Measurements from ENCODE around the gene DDX41. TPM values are rescaled to one million over a fixed set of nuclear protein-coding genes. Genes with fewer than 3 reads are reported as not detected.

DDX41 gene
- total RNA-seq, 4 donors from 2014 or later: 85.3 to 139 (median 105) TPM

DNA sequence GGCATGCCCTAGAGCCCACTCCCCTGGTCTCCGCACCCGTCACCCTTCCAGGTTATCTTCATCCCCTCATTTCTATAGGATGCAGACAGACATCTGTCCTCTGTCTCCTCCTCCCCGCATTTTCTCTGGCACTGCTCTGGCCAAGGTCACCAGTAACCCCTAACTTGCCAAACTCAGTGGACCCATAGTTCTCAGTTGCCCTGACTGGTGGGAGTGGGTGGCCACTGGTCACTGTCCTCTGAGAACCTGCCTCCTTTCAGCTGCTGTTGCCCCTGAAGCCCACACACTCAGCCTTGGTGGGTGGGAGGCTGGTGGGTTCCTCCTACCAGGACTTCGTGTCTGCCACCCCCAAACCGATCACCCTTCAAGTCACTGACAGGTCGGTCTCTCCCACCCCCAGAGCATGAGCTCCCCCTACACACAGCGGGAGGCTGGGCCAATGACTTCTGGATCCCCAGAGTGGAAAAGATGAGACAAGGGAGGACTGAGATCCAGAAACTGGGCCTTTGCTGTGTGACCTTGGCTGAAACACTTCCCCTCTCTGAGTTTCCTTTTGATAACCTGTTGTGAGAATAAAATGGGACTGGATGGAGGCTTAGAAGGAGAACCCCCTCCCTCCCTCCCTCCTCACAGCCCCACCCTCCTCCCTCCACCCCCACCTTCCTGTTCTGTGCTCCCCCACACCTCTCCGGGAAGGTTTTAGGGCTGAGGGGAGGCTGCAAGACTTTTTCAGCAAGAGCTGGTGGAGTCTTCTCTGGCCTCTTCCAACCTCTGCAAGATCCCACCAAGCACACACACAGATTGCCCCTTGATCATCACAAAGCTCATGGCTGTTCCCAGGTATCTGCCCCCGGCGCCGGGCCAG is 41.0 kb downstream of the DDX41 start:
- H3K36me3 ChIP-seq: no peaks in the 10 kb centered on the region
- TF ChIP-seq POLR2A (IDR thresholded peaks at IDR 0.05) (no peak), EP300 (IDR thresholded peaks at IDR 0.05) (no peak)
- TF ChIP-seq, protein P1, sequence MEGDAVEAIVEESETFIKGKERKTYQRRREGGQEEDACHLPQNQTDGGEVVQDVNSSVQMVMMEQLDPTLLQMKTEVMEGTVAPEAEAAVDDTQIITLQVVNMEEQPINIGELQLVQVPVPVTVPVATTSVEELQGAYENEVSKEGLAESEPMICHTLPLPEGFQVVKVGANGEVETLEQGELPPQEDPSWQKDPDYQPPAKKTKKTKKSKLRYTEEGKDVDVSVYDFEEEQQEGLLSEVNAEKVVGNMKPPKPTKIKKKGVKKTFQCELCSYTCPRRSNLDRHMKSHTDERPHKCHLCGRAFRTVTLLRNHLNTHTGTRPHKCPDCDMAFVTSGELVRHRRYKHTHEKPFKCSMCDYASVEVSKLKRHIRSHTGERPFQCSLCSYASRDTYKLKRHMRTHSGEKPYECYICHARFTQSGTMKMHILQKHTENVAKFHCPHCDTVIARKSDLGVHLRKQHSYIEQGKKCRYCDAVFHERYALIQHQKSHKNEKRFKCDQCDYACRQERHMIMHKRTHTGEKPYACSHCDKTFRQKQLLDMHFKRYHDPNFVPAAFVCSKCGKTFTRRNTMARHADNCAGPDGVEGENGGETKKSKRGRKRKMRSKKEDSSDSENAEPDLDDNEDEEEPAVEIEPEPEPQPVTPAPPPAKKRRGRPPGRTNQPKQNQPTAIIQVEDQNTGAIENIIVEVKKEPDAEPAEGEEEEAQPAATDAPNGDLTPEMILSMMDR (IDR thresholded peaks at IDR 0.05): no peak
- DNase-seq (ENCODE audit: low spot score in 2 of 2): no peak
- WGBS, 2 donors: 57 to 63% methylated on average over 11 of the region's 11 CpGs
- H3K27me3 ChIP-seq: no peaks in the 10 kb centered on the region
- H3K9me3 ChIP-seq: no peaks in the 10 kb centered on the region
- peaks cover 0 to 85% (median 29%) of the 10 kb centered on the region in 4 donors for H3K4me1 ChIP-seq
- H3K27ac ChIP-seq: peak overlapping the region in 3 of 4 donors; percentile 23 to 97 (median 81)
- no peak overlapping the region for H3K4me3 ChIP-seq

DNA sequence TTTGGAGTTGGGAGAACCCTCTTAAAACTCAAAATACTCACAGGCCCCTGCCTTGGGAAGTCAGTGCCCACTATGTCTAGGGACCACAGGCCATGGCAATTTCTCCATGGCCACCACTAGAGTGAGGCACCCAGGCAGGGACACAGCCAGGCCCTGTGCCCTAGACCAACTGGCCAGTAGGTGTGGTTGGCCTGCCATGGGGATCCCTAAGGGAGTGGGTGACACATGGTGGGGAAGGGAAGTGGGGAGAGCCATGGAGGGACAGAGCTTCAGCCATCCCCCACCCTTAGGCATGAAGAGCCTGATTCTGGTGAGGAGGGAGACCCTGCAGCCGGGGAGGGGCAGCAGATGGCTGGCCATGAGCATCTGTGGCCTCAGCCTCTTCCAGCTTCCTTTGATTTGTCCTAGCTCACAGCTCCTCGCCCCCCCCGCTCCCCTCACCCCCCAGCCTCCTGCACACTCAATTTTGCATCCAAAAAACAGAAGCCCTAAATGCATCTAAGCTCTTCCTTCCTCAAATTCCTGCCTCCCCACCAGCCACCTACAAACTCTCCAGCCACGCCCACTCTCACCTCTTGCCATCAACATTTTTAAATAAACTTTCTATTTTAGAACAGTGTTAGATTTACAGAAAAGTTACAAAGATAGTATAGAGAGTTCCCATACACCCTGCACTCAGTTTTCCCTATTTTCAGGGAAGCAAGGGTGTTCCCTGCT is 41.8 kb downstream of the DDX41 start:
- 45 to 50% methylated on average over 4 of the region's 4 CpGs for WGBS, 2 donors
- no peaks in the 10 kb centered on the region for H3K9me3 ChIP-seq
- H3K27me3 ChIP-seq: no peaks in the 10 kb centered on the region
- no peaks in the 10 kb centered on the region for H3K36me3 ChIP-seq
- peak overlapping the region in 2 of 4 donors; percentile 93 to 97 for H3K27ac ChIP-seq
- peaks cover 0 to 86% (median 30%) of the 10 kb centered on the region in 4 donors for H3K4me1 ChIP-seq
- no peak for DNase-seq (ENCODE audit: low spot score in 2 of 2)
- H3K4me3 ChIP-seq: no peak overlapping the region
- TF ChIP-seq, protein P1 (IDR thresholded peaks at IDR 0.05): no peak
- TF ChIP-seq EP300 (IDR thresholded peaks at IDR 0.05) (no peak), POLR2A (IDR thresholded peaks at IDR 0.05) (no peak)

DNA sequence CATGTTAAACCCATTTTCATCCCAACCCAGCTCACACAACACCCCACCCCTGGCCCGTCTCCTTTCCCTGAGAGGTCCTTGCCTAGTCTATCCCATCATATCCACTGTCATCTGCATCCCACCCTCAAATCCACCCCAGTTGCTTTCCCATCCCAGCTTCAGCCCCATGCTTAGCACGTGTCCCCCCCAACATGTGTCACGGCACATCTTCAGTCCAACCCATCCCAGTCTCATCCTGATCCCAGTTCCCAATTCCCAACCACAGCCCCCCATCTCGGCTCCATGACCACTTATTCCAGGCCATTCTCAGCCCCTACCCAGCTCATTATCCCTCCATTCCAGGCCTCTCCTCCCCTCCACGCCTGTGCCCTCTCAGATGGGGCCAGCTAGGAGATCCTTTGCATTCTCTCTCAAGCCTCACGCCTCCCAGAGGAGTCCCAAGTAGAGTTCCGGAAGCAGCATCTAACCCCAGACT is 42.7 kb downstream of the DDX41 start:
- H3K4me1 ChIP-seq: peaks cover 0 to 86% (median 30%) of the 10 kb centered on the region in 4 donors
- 32 to 46% methylated on average over 7 of the region's 7 CpGs for WGBS, 2 donors
- no peaks in the 10 kb centered on the region for H3K36me3 ChIP-seq
- no peak for DNase-seq (ENCODE audit: low spot score in 2 of 2)
- no peak for TF ChIP-seq POLR2A (IDR thresholded peaks at IDR 0.05)
- TF ChIP-seq EP300 (IDR thresholded peaks at IDR 0.05): no peak
- TF ChIP-seq, protein P1 (IDR thresholded peaks at IDR 0.05): no peak
- H3K27ac ChIP-seq: peak overlapping the region; percentile 68 to 97 (median 88)
- peak overlapping the region in 2 of 4 donors; percentile 69 to 74 for H3K4me3 ChIP-seq
- H3K9me3 ChIP-seq: no peaks in the 10 kb centered on the region
- H3K27me3 ChIP-seq: no peaks in the 10 kb centered on the region

DNA sequence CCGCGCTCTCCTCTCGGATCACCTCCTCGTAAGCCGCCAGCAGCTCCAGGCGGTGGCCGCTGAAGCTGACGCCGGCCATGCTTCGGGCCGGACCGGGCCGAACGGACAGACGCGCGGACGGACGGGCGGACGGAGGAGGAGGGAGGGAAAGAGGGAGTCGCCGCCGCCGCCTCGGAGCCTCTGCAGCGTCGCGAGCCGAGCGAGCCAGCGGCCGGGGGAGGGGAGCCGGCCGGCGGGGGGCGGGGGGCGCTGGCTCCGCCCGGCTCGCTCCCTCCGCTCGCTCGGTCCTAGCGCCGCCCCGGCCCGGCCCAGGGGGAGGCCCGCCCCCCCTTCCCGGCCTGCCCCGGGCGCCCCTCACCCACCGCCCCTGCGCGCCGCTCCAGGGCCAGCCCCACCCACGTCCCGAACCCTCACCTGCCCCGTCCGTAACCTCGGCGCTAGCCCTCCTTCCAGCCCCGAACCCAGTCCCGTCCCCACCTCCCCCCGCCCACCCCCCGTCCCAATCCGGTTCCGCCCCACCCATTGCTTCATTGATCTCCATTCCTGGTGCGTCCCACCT is 43.2 kb downstream of the DDX41 start, which contains the start of gene DBN1:
Gene DBN1 (minus strand): TSS at position 192 of the 559 bp plus-strand sequence. CDS start 113 bp downstream, at position 79.
- H3K27me3 ChIP-seq: no peaks in the 10 kb centered on the region
- H3K27ac ChIP-seq: peak within 1 kb of the TSS; percentile 68 to 97 (median 88)
- peaks cover 0 to 86% (median 25%) of the 10 kb centered on the region in 4 donors for H3K4me1 ChIP-seq
- peaks cover 0 to under 1% (median 0%) of the 10 kb centered on the region in 3 donors for H3K36me3 ChIP-seq
- no peak for TF ChIP-seq EP300 (IDR thresholded peaks at IDR 0.05)
- no peak for TF ChIP-seq POLR2A (IDR thresholded peaks at IDR 0.05)
- TF ChIP-seq, protein P1 (IDR thresholded peaks at IDR 0.05): no peak
- no peak for DNase-seq (ENCODE audit: low spot score in 2 of 2)
- 5% methylated on average over 10 to 22 of the region's 69 CpGs for WGBS, 2 donors
- H3K9me3 ChIP-seq: no peaks in the 10 kb centered on the region
- peak within 1 kb of the TSS; percentile 69 to 85 (median 76) for H3K4me3 ChIP-seq

Measured in tibial nerve (tissue), 4 donors.